Stomach (tissue), 4 donors: ENCODE data around the gene SAAL1.

ENCODE experiments used
- EP300 ChIP-seq: sonication (generic); formaldehyde crosslinking; IDR thresholded peaks from one replicate; pipeline ENCODE4 v1.6.1; 2017; ENCODE audit warnings: antibody characterized with exemption
- POLR2A ChIP-seq, 4 donors: fragments of 450-650 bp; IDR thresholded peaks; one replicate each; pipeline ENCODE4 v1.6.1; 2016; ENCODE audit warnings: antibody characterized with exemption in 4 of 4, control low read depth in 2 of 4, mild to moderate bottlenecking in 1 of 4, moderate library complexity in 1 of 4
- TF ChIP-seq, protein P1 (sequence below), 7 experiments: fragments of 450-650 bp in 4 of 7; fragments of 200-600 bp in 3 of 7; sonication (generic) in 3 of 7; IDR thresholded peaks; one replicate each; pipeline ENCODE4 v1.5.1; 2016 to 2019; ENCODE audit warnings: antibody characterized with exemption in 7 of 7, control low read depth in 2 of 7, mild to moderate bottlenecking in 1 of 7

DNA sequence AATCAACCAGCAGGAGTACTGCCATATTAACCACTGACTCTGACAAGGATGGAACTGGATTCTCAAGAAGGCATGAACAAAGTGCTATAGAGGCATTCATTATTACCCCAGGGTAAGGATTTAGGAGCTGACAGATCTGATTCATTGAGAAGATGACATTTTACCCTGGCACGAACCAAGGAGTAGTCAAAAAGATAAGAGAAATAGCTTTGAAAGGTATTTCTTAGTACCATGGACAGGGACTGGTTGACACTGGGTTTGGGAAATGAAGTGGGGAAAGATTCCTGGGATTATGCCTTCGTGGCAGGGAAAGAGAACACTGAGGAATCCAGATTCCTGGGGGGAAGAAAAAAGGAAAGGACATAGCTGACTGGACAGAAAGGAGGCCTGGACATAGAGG is 5.1 kb upstream of the SAAL1 start:
- no peak for TF ChIP-seq POLR2A (IDR thresholded peaks at IDR 0.05)
- no peak for TF ChIP-seq EP300
- TF ChIP-seq, protein P1, sequence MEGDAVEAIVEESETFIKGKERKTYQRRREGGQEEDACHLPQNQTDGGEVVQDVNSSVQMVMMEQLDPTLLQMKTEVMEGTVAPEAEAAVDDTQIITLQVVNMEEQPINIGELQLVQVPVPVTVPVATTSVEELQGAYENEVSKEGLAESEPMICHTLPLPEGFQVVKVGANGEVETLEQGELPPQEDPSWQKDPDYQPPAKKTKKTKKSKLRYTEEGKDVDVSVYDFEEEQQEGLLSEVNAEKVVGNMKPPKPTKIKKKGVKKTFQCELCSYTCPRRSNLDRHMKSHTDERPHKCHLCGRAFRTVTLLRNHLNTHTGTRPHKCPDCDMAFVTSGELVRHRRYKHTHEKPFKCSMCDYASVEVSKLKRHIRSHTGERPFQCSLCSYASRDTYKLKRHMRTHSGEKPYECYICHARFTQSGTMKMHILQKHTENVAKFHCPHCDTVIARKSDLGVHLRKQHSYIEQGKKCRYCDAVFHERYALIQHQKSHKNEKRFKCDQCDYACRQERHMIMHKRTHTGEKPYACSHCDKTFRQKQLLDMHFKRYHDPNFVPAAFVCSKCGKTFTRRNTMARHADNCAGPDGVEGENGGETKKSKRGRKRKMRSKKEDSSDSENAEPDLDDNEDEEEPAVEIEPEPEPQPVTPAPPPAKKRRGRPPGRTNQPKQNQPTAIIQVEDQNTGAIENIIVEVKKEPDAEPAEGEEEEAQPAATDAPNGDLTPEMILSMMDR (IDR thresholded peaks at IDR 0.05) = no peak
